ENCODE measurements around the gene LTBP3.

The LTBP3 gene

GRCh38 chr11:65571420-65571819 lies 13.3 kb upstream of the LTBP3 start:
- DNase-seq, result no peak

- DNase-seq, result peak; percentile 98 to 99
Measured at GRCh38 chr11:65569973-65570918, 12.1 kb upstream of the LTBP3 start, which contains the start of gene ZNRD2. ZNRD2 (plus strand) TSS chr11:65570477; CDS start chr11:65570492, 15 bp downstream.

- no peak for DNase-seq
Measured at GRCh38 chr11:65569164-65569972, 11.2 kb upstream of the LTBP3 start.

- DNase-seq, result peak; percentile 76 to 83
Measured at GRCh38 chr11:65565624-65566453, 7.7 kb upstream of the LTBP3 start.

- peak in 1 of 2 donors; percentile 55 for DNase-seq
Measured at GRCh38 chr11:65564879-65565559, 6.9 kb upstream of the LTBP3 start.

- no peak for DNase-seq
Measured at GRCh38 chr11:65563601-65564000, 5.4 kb upstream of the LTBP3 start.

- no peak for DNase-seq
Measured at GRCh38 chr11:65562788-65563187, 4.6 kb upstream of the LTBP3 start.

GRCh38 chr11:65562020-65562419 lies 3.9 kb upstream of the LTBP3 start:
- DNase-seq, result no peak

- DNase-seq, result no peak
Measured at GRCh38 chr11:65560555-65561418, 2.6 kb upstream of the LTBP3 start.

GRCh38 chr11:65559951-65560537 lies 1.9 kb upstream of the LTBP3 start:
- no peak for DNase-seq

- DNase-seq, result no peak
Measured at GRCh38 chr11:65559535-65559934, 1.4 kb upstream of the LTBP3 start.

GRCh38 chr11:65558930-65559509 lies 861 bp upstream of the LTBP3 start:
- DNase-seq, result no peak

- no peak for DNase-seq
Measured at GRCh38 chr11:65557280-65558001, 718 bp downstream of the LTBP3 start.

GRCh38 chr11:65556470-65557279 lies 1.5 kb downstream of the LTBP3 start:
- no peak for DNase-seq

GRCh38 chr11:65555693-65556231 lies 2.4 kb downstream of the LTBP3 start:
- DNase-seq, result no peak

GRCh38 chr11:65554842-65555430 lies 3.2 kb downstream of the LTBP3 start:
- no peak for DNase-seq

GRCh38 chr11:65554057-65554818 lies 3.9 kb downstream of the LTBP3 start:
- DNase-seq, result no peak
